Measurements from ENCODE around the gene CRISP1. TPM values are rescaled to one million over a fixed set of nuclear protein-coding genes. Genes with fewer than 3 reads are reported as not detected.

CRISP1 gene
- polyA plus RNA-seq, 2 of the 4 experiments (the other 2 are of a cell fraction) = not detected

DNA sequence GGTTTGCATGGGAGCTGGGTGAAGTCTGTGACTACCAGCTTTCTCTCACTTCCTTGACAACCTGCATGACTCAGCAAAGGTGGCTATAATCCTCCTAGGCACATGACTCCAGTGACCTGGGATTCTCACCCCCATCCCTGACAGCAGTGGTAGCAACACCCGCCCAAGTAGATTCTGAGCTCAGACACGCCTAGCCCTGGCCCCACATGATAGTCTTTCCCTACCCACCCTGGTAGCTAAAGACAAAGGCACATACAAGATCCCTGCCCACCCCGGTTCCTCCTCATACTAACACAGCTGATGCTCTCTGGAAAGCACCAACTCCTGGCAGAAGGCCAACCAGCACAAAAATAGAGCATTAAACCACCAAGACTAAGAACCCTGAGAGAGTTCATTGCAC, 25.9 kb upstream of the CRISP1 start:
- WGBS (ENCODE audit: missing lambda C conversion rate) = 41% methylated on average over 3 of the region's 3 CpGs
- DNase-seq (ENCODE audit: low read depth in 1 of 2, low spot score in 1 of 2) (no peak), FAIRE-seq (no peak), ATAC-seq (no peak)
- POLR2A ChIA-PET = no interaction called here
- Histone ChIP-seq H3K4me3 (no peak overlapping the region), H3K4me1 (no peaks in the 10 kb centered on the region), H3K27ac (no peak overlapping the region), H3K9me3 (no peaks in the 10 kb centered on the region), H3K4me2 (no peak overlapping the region)
- CTCF ChIA-PET = no interaction called here
- no peak for TF ChIP-seq GATA3 (IDR thresholded peaks at IDR 0.05; ENCODE audit: borderline replicate concordance)

DNA sequence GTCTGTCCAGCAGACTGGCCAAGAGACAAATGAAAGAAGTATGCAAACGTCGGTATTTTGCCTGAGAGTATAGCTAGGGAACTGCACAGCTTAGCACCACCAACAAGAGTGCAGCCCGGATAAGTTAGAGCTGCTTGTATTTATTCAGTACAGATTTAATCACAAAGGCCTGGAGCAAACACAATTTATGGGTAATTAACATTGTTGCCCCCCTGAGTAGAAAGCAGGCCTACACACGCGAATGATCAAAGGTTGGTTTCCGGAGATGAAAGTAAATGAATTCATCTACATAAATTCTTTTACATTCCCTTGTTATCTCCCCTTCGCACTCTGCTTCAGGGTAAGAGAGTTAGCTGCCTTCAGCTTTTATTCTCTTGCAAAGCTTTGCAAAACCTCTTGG, 24.7 kb upstream of the CRISP1 start:
- Histone ChIP-seq H3K4me2 (no peak overlapping the region), H3K9me3 (no peaks in the 10 kb centered on the region), H3K4me3 (no peak overlapping the region), H3K4me1 (no peaks in the 10 kb centered on the region), H3K27ac (no peak overlapping the region)
- no peak for FAIRE-seq
- CTCF ChIA-PET = interaction anchor here (1.0 to 1.4 kb wide), 2 partner anchors 41 to 359 kb away, joined by 3 to 6 read pairs; no protein-coding TSS in a partner anchor
- DNase-seq (ENCODE audit: low read depth in 1 of 2, low spot score in 1 of 2) = no peak
- POLR2A ChIA-PET = no interaction called here
- TF ChIP-seq POLR2A (IDR thresholded peaks at IDR 0.05; ENCODE audit: low read length) = no peak
- no peak for TF ChIP-seq POLR2AphosphoS2 (conservative IDR thresholded peaks at IDR 0.05; ENCODE audit: low read length)
- no peak for TF ChIP-seq RNF2 (IDR thresholded peaks at IDR 0.05; ENCODE audit: borderline replicate concordance, low read depth)
- TF ChIP-seq HMGXB4 (CRISPR knock-in tag; IDR thresholded peaks at IDR 0.05; ENCODE audit: borderline replicate concordance) = no peak
- TF ChIP-seq FOXS1 (CRISPR knock-in tag; IDR thresholded peaks at IDR 0.05) = no peak
- no peak for TF ChIP-seq EP300 (IDR thresholded peaks at IDR 0.05)
- TF ChIP-seq HEYL (CRISPR knock-in tag; IDR thresholded peaks at IDR 0.05) = no peak
- TF ChIP-seq, protein P1, sequence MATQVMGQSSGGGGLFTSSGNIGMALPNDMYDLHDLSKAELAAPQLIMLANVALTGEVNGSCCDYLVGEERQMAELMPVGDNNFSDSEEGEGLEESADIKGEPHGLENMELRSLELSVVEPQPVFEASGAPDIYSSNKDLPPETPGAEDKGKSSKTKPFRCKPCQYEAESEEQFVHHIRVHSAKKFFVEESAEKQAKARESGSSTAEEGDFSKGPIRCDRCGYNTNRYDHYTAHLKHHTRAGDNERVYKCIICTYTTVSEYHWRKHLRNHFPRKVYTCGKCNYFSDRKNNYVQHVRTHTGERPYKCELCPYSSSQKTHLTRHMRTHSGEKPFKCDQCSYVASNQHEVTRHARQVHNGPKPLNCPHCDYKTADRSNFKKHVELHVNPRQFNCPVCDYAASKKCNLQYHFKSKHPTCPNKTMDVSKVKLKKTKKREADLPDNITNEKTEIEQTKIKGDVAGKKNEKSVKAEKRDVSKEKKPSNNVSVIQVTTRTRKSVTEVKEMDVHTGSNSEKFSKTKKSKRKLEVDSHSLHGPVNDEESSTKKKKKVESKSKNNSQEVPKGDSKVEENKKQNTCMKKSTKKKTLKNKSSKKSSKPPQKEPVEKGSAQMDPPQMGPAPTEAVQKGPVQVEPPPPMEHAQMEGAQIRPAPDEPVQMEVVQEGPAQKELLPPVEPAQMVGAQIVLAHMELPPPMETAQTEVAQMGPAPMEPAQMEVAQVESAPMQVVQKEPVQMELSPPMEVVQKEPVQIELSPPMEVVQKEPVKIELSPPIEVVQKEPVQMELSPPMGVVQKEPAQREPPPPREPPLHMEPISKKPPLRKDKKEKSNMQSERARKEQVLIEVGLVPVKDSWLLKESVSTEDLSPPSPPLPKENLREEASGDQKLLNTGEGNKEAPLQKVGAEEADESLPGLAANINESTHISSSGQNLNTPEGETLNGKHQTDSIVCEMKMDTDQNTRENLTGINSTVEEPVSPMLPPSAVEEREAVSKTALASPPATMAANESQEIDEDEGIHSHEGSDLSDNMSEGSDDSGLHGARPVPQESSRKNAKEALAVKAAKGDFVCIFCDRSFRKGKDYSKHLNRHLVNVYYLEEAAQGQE (IDR thresholded peaks at IDR 0.05) = no peak
- TF ChIP-seq MAZ (IDR thresholded peaks at IDR 0.05; ENCODE audit: borderline replicate concordance, low read depth, low read length) = no peak
- no peak for TF ChIP-seq PBX3 (IDR thresholded peaks at IDR 0.05)
- no peak for TF ChIP-seq HES2 (IDR thresholded peaks at IDR 0.05)
- no peak for TF ChIP-seq BHLHE40 (IDR thresholded peaks at IDR 0.05; ENCODE audit: low read depth, low read length)
- TF ChIP-seq ZFP36 (IDR thresholded peaks at IDR 0.05; ENCODE audit: borderline replicate concordance, partially characterized antibody) = no peak
- no peak for TF ChIP-seq JUNB (IDR thresholded peaks at IDR 0.05)
- no peak for TF ChIP-seq CHD4 (IDR thresholded peaks at IDR 0.05; ENCODE audit: borderline replicate concordance)
- TF ChIP-seq RCOR1 (IDR thresholded peaks at IDR 0.05; ENCODE audit: low read depth, low read length) = no peak
- no peak for ATAC-seq
- 78% methylated on average over 7 of the region's 7 CpGs for WGBS (ENCODE audit: missing lambda C conversion rate)
